Coronary artery (tissue), 2 donors: Measurements from ENCODE around the gene CABP2.
"Not testable (repeated sequence)": the region's sequence is repeated elsewhere in the genome, so short reads cannot be mapped to it uniquely, and the experiment has no call there.

ENCODE experiments used
- DNase-seq: peaks from one replicate; pipeline ENCODE4 v3.0.0-alpha.2; 2017; ENCODE audit warnings: low spot score
- H3K27ac ChIP-seq, 2 donors: fragments of 200-600 bp; sonication (generic); one replicate each; pipeline ENCODE4 v1.5.1; 2016 to 2019
- H3K4me3 ChIP-seq: fragments of 200-600 bp; sonication (generic); 2 replicates; pipeline ENCODE4 v1.5.1; 2016; ENCODE audit warnings: mild to moderate bottlenecking, moderate library complexity
- TF ChIP-seq, protein P1 (sequence below): fragments of 200-600 bp; sonication (generic); IDR thresholded peaks from one replicate; pipeline ENCODE4 v1.5.1; 2019; ENCODE audit warnings: antibody characterized with exemption

CABP2 gene

DNA sequence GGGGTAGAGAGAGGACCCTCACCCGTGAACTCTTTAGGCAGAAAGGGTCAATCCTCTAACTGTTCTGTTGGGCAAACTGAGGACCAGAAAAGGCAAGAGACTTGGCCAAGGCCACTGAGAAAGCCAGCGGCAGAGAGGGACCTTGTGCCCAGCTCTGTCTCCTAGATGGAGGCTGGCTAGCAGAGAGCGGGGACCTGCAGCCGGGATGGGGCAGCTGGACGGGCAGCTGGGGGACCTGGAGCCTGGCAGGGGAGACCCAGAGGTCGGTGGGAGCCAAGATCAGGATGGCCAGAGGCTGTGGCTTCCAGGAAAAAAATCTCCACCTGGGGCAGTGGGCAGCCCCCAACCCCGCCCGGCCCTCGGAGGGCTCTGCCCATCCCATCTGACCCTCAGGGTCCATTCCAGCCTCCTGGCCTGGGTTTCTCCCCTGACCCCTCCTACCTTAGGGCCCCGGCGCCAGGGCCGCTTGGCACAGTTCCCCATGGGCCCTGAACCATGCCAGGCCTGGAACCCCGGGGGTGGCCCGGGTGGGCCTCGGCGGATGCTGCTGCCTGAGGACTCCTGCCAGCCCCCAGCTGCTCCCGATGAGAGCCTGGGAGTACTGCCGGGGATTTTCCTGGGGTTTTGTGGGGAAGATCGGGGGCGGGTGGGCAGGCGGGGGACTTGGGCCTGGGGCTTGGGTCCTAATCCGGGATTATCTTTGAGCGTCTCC is at the start of gene CABP2:
Gene CABP2, minus strand, starts transcription at position 603 of the 712 bp plus-strand sequence. Its CDS starts 120 bp downstream, at position 483.
- no peak within 1 kb of the TSS for H3K27ac ChIP-seq
- DNase-seq: peak; percentile 68
- no peak within 1 kb of the TSS for H3K4me3 ChIP-seq
- TF ChIP-seq, protein P1, sequence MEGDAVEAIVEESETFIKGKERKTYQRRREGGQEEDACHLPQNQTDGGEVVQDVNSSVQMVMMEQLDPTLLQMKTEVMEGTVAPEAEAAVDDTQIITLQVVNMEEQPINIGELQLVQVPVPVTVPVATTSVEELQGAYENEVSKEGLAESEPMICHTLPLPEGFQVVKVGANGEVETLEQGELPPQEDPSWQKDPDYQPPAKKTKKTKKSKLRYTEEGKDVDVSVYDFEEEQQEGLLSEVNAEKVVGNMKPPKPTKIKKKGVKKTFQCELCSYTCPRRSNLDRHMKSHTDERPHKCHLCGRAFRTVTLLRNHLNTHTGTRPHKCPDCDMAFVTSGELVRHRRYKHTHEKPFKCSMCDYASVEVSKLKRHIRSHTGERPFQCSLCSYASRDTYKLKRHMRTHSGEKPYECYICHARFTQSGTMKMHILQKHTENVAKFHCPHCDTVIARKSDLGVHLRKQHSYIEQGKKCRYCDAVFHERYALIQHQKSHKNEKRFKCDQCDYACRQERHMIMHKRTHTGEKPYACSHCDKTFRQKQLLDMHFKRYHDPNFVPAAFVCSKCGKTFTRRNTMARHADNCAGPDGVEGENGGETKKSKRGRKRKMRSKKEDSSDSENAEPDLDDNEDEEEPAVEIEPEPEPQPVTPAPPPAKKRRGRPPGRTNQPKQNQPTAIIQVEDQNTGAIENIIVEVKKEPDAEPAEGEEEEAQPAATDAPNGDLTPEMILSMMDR: no peak

DNA sequence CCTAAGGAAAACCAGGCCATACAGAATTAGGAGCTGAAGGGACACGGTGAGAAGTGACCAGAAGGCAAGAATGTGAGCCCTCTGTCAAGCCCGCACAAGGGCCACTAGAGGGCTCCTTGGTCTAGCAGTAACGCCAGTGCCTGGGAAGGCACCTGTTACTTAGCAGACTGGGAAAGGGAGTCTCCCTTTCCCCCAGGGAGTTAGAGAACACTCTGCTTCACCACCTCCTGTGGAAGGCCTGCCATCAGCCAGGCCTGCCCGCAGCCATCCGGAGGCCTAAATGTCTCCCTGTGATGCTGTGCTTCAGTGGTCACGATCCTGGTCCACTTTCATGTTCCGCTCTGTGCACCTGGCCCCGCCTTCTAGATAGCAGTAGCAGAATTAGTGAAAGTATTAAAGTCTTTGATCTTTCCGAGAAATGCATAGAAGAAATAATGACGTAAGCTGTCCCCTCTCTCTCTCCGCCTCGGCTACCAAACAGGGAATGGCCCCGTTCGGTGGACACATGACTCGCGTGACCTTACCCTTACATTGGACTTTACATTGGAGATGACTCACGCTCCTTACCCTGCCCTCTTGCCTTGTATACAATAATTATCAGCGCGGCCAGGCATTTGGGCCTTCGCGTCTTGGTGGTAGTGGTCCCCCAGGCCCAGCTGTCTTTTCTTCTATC is 49.6 kb upstream of the CABP2 start:
- Histone ChIP-seq H3K27ac (no peak overlapping the region), H3K4me3 (no peak overlapping the region)
- TF ChIP-seq, protein P1: peak; percentile 56
- no peak for DNase-seq

DNA sequence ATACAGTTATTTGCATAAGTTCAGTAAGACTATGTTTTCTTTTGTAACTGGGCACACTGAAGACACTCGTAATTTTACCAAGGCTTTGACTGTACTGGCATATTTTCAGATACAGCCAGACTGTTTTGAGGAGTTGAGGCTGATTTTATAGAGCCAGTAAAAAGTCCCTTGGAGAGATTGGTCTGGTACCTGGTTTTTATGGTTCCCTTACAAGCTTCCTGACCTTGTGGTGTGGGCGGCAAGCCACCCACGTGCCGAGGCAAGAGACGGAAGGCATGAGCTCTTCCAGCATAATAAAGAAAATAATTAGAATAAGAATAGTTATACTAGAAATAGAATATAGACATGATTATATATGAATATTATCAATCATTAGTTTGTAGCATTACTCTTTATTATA is 49.1 kb upstream of the CABP2 start:
- no peak overlapping the region for H3K27ac ChIP-seq
- TF ChIP-seq, protein P1: no peak
- H3K4me3 ChIP-seq: no peak overlapping the region
- DNase-seq: no peak

- no peak for DNase-seq
- H3K27ac ChIP-seq: no peak overlapping the region
- TF ChIP-seq, protein P1: no peak
- no peak overlapping the region for H3K4me3 ChIP-seq
These were observed 48.2 kb upstream of the CABP2 start for GRCh38 chr11:67571443-67571842.

DNA sequence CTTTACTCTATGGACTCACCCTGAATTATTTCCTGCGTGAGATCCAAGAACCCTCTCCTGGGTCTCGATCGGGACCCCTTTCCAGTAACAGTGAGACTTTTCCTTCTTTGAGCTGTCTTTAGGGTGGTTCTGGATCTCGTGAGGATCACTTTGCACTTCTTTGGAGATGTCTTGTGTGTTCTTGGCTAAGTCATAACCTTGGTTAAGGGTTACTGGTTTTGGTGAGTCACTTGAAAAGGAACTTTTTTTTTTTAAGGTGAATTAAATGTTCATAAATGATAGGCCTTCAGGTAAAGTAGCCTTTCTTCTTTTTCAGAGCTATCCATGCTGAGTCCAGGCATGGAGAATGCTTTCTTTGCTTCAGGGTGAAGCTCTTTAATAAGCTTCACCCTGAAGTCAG is 41.0 kb upstream of the CABP2 start:
- H3K27ac ChIP-seq: no peak overlapping the region
- DNase-seq: no peak
- TF ChIP-seq, protein P1: no peak
- no peak overlapping the region for H3K4me3 ChIP-seq

GRCh38 chr11:67563705-67564114 is 40.5 kb upstream of the CABP2 start:
- DNase-seq, H3K4me3 ChIP-seq: not testable (repeated sequence)
- peak overlapping the region; percentile 32 to 37 for H3K27ac ChIP-seq

DNA sequence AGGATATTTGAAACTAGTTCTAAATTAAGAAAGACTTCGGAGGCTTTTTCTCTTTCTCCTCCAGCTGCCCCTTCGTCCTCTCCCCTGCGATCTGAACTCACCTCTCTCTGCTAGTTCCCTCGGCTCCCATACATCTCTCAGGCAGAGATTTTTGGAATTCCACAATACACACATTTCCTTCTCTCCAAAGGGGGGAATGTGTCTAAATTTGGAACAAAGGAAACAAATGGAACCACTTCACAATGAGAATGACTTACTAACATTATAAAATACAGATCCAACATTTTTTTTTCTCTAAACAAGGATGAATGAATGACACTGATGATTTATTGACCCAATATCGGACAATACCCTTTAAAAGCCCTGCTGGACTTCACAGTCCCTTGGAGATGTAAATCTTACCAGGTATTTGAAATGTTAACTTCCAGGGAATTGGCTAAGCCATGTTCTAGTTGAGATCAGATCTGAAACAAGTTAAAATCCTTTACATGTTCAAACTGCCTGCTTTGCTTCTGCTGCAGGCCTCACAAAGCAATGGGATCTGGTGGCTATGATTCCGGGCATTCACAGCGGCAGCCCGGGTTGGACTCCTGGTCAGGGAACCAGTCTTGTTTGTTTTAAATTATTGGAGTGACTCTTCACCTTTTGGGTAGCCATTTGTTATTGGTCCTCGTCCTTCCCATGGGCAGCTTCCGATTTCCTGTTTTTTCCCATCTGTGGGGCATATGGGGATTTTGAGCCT is 39.9 kb upstream of the CABP2 start:
- no peak overlapping the region for H3K4me3 ChIP-seq
- H3K27ac ChIP-seq: peak overlapping the region; percentile 32 to 37
- DNase-seq: no peak
- TF ChIP-seq, protein P1: no peak
